ENCODE results near the gene BNC2.

DNA sequence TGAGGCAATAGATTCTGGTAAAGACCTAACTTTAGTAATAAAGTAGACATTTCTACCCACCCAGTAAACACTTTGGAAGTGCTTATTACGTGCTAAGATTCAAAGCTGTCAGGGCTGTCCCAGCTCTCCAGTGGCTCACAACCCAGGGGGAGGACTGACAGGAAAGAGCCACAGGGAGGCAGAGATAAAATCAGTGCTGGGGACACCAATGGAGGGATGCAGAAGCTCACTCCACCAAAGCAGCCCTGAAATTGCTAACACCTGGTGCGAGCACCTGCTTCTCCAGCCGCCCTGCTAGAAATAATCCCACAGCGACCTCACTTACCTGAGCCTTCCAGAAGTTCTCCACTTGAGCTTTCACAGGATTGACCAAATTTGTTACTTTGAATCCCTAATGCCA lies 501.0 kb downstream of the BNC2 start:
- TF ChIP-seq, protein P1, sequence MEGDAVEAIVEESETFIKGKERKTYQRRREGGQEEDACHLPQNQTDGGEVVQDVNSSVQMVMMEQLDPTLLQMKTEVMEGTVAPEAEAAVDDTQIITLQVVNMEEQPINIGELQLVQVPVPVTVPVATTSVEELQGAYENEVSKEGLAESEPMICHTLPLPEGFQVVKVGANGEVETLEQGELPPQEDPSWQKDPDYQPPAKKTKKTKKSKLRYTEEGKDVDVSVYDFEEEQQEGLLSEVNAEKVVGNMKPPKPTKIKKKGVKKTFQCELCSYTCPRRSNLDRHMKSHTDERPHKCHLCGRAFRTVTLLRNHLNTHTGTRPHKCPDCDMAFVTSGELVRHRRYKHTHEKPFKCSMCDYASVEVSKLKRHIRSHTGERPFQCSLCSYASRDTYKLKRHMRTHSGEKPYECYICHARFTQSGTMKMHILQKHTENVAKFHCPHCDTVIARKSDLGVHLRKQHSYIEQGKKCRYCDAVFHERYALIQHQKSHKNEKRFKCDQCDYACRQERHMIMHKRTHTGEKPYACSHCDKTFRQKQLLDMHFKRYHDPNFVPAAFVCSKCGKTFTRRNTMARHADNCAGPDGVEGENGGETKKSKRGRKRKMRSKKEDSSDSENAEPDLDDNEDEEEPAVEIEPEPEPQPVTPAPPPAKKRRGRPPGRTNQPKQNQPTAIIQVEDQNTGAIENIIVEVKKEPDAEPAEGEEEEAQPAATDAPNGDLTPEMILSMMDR (conservative IDR thresholded peaks at IDR 0.05 in 1 of 2, IDR thresholded peaks at IDR 0.05 in 1 of 2; ENCODE audit: low read depth in 1 of 2, low read length in 2 of 2), result no peak
- TF ChIP-seq EZH2 (IDR thresholded peaks at IDR 0.05; ENCODE audit: low read length, missing control alignments), result no peak

All from fibroblast of lung (primary cell).